Spleen (tissue), 11 donors: ENCODE results near the gene RALGDS. TPM values are rescaled to one million over a fixed set of nuclear protein-coding genes. Genes with fewer than 3 reads are reported as not detected.

Experiments
- DNase-seq: peaks from one replicate; pipeline ENCODE4 v3.0.0-alpha.2; 2020
- H3K27ac ChIP-seq, 8 donors: fragments of 200-600 bp; sonication (generic) in 7 of 8; 1 replicate in 4 of 8; 2 replicates in 4 of 8; pipeline versions ENCODE4 v1.5.0 to v1.8.0; 2016 to 2021; ENCODE audit warnings: inconsistent platforms in 4 of 8, mild to moderate bottlenecking in 4 of 8, moderate library complexity in 1 of 8
- H3K27me3 ChIP-seq, 7 donors: fragments of 200-600 bp; sonication (generic) in 6 of 7; replicated peaks in 1 of 7; 1 replicate in 4 of 7; 2 replicates in 3 of 7; pipeline versions ENCODE4 v1.5.0 to v1.8.0; 2016 to 2021; ENCODE audit warnings: inconsistent platforms in 3 of 7, mild to moderate bottlenecking in 1 of 7
- H3K36me3 ChIP-seq, 6 donors: fragments of 200-600 bp; sonication (generic) in 5 of 6; 1 replicate in 4 of 6; 2 replicates in 2 of 6; pipeline versions ENCODE4 v1.5.0 to v1.8.0; 2016 to 2021; ENCODE audit warnings: inconsistent platforms in 2 of 6
- H3K4me1 ChIP-seq, 6 donors: fragments of 200-600 bp; sonication (generic) in 5 of 6; 1 replicate in 3 of 6; 2 replicates in 3 of 6; pipeline versions ENCODE4 v1.5.0 to v1.8.0; 2016 to 2021; ENCODE audit warnings: inconsistent platforms in 3 of 6
- H3K4me3 ChIP-seq, 8 donors: fragments of 200-600 bp; sonication (generic) in 7 of 8; 1 replicate in 4 of 8; 2 replicates in 4 of 8; pipeline versions ENCODE4 v1.5.0 to v1.8.0; 2016 to 2021; ENCODE audit warnings: inconsistent platforms in 4 of 8, mild to moderate bottlenecking in 4 of 8, moderate library complexity in 2 of 8
- H3K9me3 ChIP-seq, 8 donors: fragments of 200-600 bp; sonication (generic) in 7 of 8; 1 replicate in 4 of 8; 2 replicates in 4 of 8; pipeline versions ENCODE4 v1.5.0 to v1.8.0; 2016 to 2021; ENCODE audit warnings: inconsistent platforms in 4 of 8
- CTCF ChIP-seq, 11 experiments: fragments of 200-600 bp in 7 of 11; fragments of 450-650 bp in 4 of 11; sonication (generic) in 4 of 11; IDR thresholded peaks in 8 of 11; conservative IDR thresholded peaks in 3 of 11; 1 replicate in 7 of 11; 2 replicates in 4 of 11; pipeline versions ENCODE4 v1.4.0 to v1.8.0; 2016 to 2021; ENCODE audit warnings: antibody characterized with exemption in 11 of 11, inconsistent platforms in 4 of 11, mild to moderate bottlenecking in 1 of 11
- POLR2A ChIP-seq, 3 donors: fragments of 450-650 bp; IDR thresholded peaks; one replicate each; pipeline ENCODE4 v1.5.1; 2017; ENCODE audit warnings: antibody characterized with exemption in 3 of 3, mild to moderate bottlenecking in 1 of 3
- POLR2AphosphoS5 ChIP-seq, 3 donors: sonication (generic); formaldehyde crosslinking; IDR thresholded peaks; one replicate each; pipeline ENCODE4 v1.5.1; 2017; ENCODE audit warnings: antibody characterized with exemption in 3 of 3
- WGBS, 5 donors: extraction: QIAGEN DNeasy Blood & Tissue Kit in 3 of 5; methylation state at CpG; one replicate each; pipeline versions ENCODE4 v1.1.5 to v1.1.7; 2013 to 2018; 5-methylcytosine and 5-hydroxymethylcytosine counted together
- intact Hi-C: fragments of 100-400 bp; cut with DNase I; formaldehyde crosslinking; loops from one replicate; pipeline ENCODE4 v1.15.0; 2023; ENCODE audit warnings: low total_unique reads
- polyA plus RNA-seq, 3 donors: library from polyadenylated mRNA; stranded (reverse); fragments of 200-250 nt; gene quantifications; one replicate each; pipeline ENCODE4 v1.2.1, GENCODE V29; 2013
- total RNA-seq, 7 donors: library from RNA; depleted of rRNA in 3 of 7; stranded (reverse); fragments of >200 nt in 3 of 7; fragmentation: NEBNext Ultra II Directional in 4 of 7; extraction: Animal tissue kit (Norgen Biotek cat#: 25700) in 4 of 7; gene quantifications; one replicate each; pipeline versions ENCODE4 v1.1.0 to v1.2.1, GENCODE V29; 2016 to 2021
- donor health status: healthy with polysubstance abuse.
- donor health status: DM: no; HTN: no; CAD: no; lungs with moderate emphysema.
- donor health status: DM: no; HTN: no; CAD: no.
- donor health status: Bipolar disorder and iron deficiency.
- donor health status: healthy.
- donor health status: DM: no; HTN: no; CAD: no.
- donor health status: DM: yes; HTN: yes; CAD: no.

RALGDS gene
- total and polyA plus RNA-seq, 10 donors: 21.3 to 74.3 (median 55.8) TPM

- DNase-seq: no peak
- H3K9me3 ChIP-seq: no peaks in the 10 kb centered on the region
- peaks cover 9 to 36% (median 26%) of the 10 kb centered on the region in 6 donors for H3K4me1 ChIP-seq
- TF ChIP-seq POLR2A (IDR thresholded peaks at IDR 0.05) (no peak), POLR2AphosphoS5 (IDR thresholded peaks at IDR 0.05) (peak in 2 of 3 donors; percentile 22 to 61)
- H3K27me3 ChIP-seq: no peaks in the 10 kb centered on the region
- H3K27ac ChIP-seq: no peak overlapping the region
- no peak overlapping the region for H3K4me3 ChIP-seq
- 91 to 98% (median 94%) methylated on average over 6 of the region's 6 CpGs for WGBS, 5 donors
- H3K36me3 ChIP-seq: peaks cover 0 to 28% (median 2%) of the 10 kb centered on the region in 6 donors
- intact Hi-C loops: no loop called here
Measured at GRCh38 chr9:133151041-133151440, 30.0 kb upstream of the RALGDS start.

DNA sequence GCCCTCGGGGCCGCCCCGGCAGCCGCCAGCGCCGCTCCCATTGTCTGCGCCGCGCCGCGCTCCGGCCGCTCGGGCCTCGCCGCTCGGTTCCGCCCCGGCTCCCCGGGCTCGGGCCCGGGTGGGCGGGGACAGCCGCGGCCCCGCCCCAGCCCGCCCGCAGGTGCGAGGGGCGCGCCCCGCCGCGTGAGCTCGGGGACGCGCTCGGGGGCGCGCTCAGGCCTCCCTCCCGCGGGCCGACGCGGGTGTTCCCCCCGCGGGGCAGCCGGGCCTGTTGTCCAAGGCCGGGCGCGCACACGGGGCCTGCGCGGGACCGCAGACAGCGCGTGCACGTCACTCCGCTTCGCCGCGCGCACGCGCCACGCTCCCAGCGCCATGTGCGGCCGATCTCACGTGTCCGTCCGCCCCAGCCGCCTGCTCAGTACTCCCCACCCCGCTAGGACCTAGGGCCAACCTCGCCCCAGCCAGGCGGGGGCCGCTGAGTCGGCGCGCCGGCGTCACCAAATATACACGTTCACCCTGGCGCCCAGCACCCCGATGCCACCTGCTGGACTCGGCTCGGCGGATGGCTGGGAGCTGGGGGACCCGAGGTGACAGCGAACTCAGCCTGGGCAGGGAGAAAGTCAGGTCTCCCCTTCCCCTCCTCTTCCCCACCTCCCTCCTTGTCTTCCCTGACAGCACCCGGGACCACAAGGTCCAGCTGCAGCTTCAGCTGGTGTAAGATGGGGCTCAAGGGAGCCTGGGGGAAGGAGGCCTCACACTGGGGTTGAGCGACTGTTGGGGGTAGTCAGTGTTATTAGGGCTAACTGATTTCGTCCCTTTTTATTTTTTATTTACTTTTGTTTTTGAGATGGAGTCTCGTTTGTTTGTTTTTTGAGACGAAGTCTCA is 28.3 kb upstream of the RALGDS start:
- peaks cover 16 to 53% (median 36%) of the 10 kb centered on the region in 6 donors for H3K4me1 ChIP-seq
- H3K27me3 ChIP-seq: no peaks in the 10 kb centered on the region
- H3K9me3 ChIP-seq: no peaks in the 10 kb centered on the region
- intact Hi-C loops: loop anchor here (5.0 kb wide), 1 partner anchor 107 kb away; no protein-coding TSS in a partner anchor
- peak; percentile 96 for DNase-seq
- peaks cover 0 to 11% (median 0%) of the 10 kb centered on the region in 6 donors for H3K36me3 ChIP-seq
- H3K4me3 ChIP-seq: peak overlapping the region; percentile 30 to 90 (median 63)
- no peak for TF ChIP-seq POLR2A (IDR thresholded peaks at IDR 0.05)
- TF ChIP-seq POLR2AphosphoS5 (IDR thresholded peaks at IDR 0.05): peak; percentile 86 to 92 (median 89)
- peak in 7 of 11 experiments; percentile 22 to 56 (median 44) for TF ChIP-seq CTCF (IDR thresholded peaks at IDR 0.05 in 8 of 11, conservative IDR thresholded peaks at IDR 0.05 in 3 of 11)
- peak overlapping the region; percentile 38 to 93 (median 85) for H3K27ac ChIP-seq
- WGBS, 5 donors: 2 to 6% (median 3%) methylated on average over 35 to 95 of the region's 95 CpGs

- TF ChIP-seq CTCF (IDR thresholded peaks at IDR 0.05 in 8 of 11, conservative IDR thresholded peaks at IDR 0.05 in 3 of 11) (no peak), POLR2AphosphoS5 (IDR thresholded peaks at IDR 0.05) (peak; percentile 71 to 76 (median 71))
- Histone ChIP-seq H3K36me3 (peaks cover 0 to 3% (median 0%) of the 10 kb centered on the region in 6 donors), H3K27ac (peak overlapping the region; percentile 29 to 93 (median 84)), H3K27me3 (no peaks in the 10 kb centered on the region), H3K4me1 (peaks cover 21 to 62% (median 45%) of the 10 kb centered on the region in 6 donors), H3K9me3 (no peaks in the 10 kb centered on the region), H3K4me3 (peak overlapping the region; percentile 37 to 90 (median 63))
- 3 to 6% (median 3%) methylated on average over 26 to 65 of the region's 65 CpGs for WGBS, 5 donors
- intact Hi-C loops: loop anchor here (5.0 kb wide), 1 partner anchor 106 kb away; no protein-coding TSS in a partner anchor
- DNase-seq: peak; percentile 93
Measured at GRCh38 chr9:133148199-133149129, 27.4 kb upstream of the RALGDS start.
